IMR-90 (cell line): ENCODE results near the gene CXADR.

Experiments
- FOS ChIP-seq: fragments of 150-350 bp; IDR thresholded peaks from 2 replicates; pipeline ENCODE4 v1.6.1; 2016; ENCODE audit warnings: low read depth, low read length
- POLR2A ChIP-seq: IDR thresholded peaks from 2 replicates; pipeline ENCODE4 v1.6.1; 2012; ENCODE audit warnings: mild to moderate bottlenecking, low read depth, low read length
- RAD21 ChIP-seq: IDR thresholded peaks from 2 replicates; pipeline ENCODE4 v1.6.1; 2012; ENCODE audit warnings: low read length, improper control_type of control experiment
- RCOR1 ChIP-seq: IDR thresholded peaks from 2 replicates; pipeline ENCODE4 v1.6.1; 2012; ENCODE audit warnings: mild to moderate bottlenecking, low read length, improper control_type of control experiment; ENCODE audit not compliant: insufficient replicate concordance
- RFX5 ChIP-seq: IDR thresholded peaks from 2 replicates; pipeline ENCODE4 v1.8.0; 2012; ENCODE audit warnings: low read depth, mild to moderate bottlenecking, low read length, moderate library complexity
- USF2 ChIP-seq: fragments of 150-350 bp; IDR thresholded peaks from 2 replicates; pipeline ENCODE4 v1.6.1; 2017; ENCODE audit warnings: mild to moderate bottlenecking, antibody characterized with exemption, low read length, low read depth
- TF ChIP-seq, protein P1 (sequence below): conservative IDR thresholded peaks from 2 replicates; pipeline ENCODE4 v1.5.1; 2012; ENCODE audit warnings: mild to moderate bottlenecking, low read depth, low read length, improper control_type of control experiment

DNA sequence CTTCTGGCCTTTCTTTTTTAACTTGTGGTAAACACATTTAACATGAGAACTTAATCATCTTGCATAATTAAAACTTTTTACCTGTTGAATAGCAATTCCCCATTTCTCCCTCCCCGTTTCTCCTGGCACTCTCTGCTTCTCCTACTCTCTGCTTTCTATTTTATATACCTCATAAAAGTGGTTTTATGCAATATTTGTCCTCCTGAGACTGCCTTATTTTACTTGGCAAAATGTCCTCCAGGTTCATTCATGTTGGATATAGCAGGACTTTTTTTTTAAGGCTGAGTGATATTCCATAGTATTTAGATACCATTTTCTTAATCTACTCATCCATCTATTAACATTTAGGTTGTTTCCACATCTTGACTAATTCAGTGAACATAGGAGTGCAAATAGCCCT, 64.9 kb downstream of the CXADR start:
- TF ChIP-seq RFX5 (no peak), FOS (no peak), USF2 (no peak), RAD21 (no peak), POLR2A (no peak), RCOR1 (no peak)
- TF ChIP-seq, protein P1, sequence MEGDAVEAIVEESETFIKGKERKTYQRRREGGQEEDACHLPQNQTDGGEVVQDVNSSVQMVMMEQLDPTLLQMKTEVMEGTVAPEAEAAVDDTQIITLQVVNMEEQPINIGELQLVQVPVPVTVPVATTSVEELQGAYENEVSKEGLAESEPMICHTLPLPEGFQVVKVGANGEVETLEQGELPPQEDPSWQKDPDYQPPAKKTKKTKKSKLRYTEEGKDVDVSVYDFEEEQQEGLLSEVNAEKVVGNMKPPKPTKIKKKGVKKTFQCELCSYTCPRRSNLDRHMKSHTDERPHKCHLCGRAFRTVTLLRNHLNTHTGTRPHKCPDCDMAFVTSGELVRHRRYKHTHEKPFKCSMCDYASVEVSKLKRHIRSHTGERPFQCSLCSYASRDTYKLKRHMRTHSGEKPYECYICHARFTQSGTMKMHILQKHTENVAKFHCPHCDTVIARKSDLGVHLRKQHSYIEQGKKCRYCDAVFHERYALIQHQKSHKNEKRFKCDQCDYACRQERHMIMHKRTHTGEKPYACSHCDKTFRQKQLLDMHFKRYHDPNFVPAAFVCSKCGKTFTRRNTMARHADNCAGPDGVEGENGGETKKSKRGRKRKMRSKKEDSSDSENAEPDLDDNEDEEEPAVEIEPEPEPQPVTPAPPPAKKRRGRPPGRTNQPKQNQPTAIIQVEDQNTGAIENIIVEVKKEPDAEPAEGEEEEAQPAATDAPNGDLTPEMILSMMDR = no peak
